ENCODE data around the gene CHRDL2.

Gene CHRDL2

DNA sequence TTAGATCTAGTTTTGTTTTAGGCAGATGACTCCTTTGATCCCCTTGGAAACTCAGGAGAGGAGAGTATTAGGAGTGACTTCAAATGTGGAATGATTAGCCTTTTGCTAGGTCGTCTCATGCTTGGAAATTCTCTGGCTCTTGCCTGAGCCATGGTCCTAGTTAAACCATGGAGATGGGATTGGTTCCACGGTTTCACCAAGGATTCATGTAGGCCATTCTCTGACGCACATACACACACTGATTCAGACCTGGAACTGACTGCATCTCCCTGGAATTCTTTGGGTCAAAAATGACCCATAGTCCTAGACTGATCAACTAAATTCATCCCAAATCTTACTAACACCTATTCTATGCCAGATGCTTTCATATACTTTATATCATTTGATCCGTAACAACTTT lies 82.3 kb downstream of the CHRDL2 start:
- H3K27ac ChIP-seq: no peak overlapping the region
- no peak for TF ChIP-seq CTCF (conservative IDR thresholded peaks at IDR 0.05)

- no peak overlapping the region for H3K27ac ChIP-seq
- TF ChIP-seq CTCF (conservative IDR thresholded peaks at IDR 0.05): no peak
Observed at GRCh38 chr11:74647831-74648230, 83.4 kb downstream of the CHRDL2 start.

DNA sequence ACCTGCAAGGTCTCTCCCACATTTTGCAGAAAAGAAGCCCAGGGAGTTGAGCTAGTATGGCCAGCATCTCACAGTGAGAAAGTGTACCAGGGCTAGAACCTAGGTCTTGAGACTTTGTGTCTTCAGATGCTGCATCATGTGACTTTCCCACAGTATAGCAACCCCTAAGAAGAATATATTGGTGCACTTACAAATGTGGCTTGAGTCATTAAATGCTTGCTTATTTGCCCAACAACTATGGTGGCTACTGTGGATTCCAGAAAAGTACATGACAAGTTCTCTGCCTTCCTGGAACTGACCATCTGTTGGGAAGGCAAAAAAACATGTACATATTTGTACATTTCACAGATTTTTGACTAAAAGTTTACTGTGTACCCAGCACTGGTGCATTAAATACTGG lies 83.8 kb downstream of the CHRDL2 start:
- no peak overlapping the region for H3K27ac ChIP-seq
- no peak for TF ChIP-seq CTCF (conservative IDR thresholded peaks at IDR 0.05)

DNA sequence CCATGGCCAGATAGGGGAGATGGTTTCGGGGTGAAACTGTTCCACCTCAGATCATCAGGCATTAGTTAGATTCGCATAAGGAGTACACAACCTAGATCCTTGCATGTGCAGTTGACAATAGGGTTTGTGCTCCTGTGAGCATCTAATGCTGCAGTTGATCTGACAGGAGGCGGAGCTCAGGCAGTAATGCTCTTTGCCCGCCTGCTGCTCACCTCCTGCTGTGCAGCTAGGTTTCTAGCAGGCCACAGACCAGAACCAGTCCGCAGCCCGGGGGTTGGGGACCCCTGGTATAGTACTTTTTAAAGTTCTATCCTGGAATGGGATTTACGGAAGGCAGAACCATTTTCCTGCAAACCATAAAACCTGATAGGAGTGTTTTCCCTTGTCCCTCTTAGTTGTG lies 84.3 kb downstream of the CHRDL2 start:
- no peak for TF ChIP-seq CTCF (conservative IDR thresholded peaks at IDR 0.05)
- no peak overlapping the region for H3K27ac ChIP-seq
